HG03108 (cell line): ENCODE results near the gene SMC6.

ENCODE experiments used
- ATAC-seq: cut with Tn5 transposase; IDR thresholded peaks from one replicate; pipeline ENCODE4 v1.9.1; 2021; ENCODE audit warnings: moderate library complexity; ENCODE audit not compliant: unreplicated experiment

Gene SMC6

GRCh38 chr2:17652681-17653394 lies 100.8 kb downstream of the SMC6 start:
- no peak for ATAC-seq

- no peak for ATAC-seq
Observed at GRCh38 chr2:17649026-17649425, 104.6 kb downstream of the SMC6 start.

GRCh38 chr2:17648581-17648980 lies 105.0 kb downstream of the SMC6 start:
- no peak for ATAC-seq

- ATAC-seq = no peak
Observed at GRCh38 chr2:17646838-17647701, 106.5 kb downstream of the SMC6 start.

- peak; percentile 83 for ATAC-seq
Observed at GRCh38 chr2:17646081-17646554, 107.5 kb downstream of the SMC6 start.

- no peak for ATAC-seq
Observed at GRCh38 chr2:17644997-17645720, 108.5 kb downstream of the SMC6 start.

- ATAC-seq = no peak
Observed at GRCh38 chr2:17643031-17643615, 110.5 kb downstream of the SMC6 start.

- ATAC-seq = no peak
Observed at GRCh38 chr2:17640406-17640805, 113.2 kb downstream of the SMC6 start.

GRCh38 chr2:17638196-17638743 lies 115.3 kb downstream of the SMC6 start:
- ATAC-seq = no peak

GRCh38 chr2:17637131-17637906 lies 116.3 kb downstream of the SMC6 start:
- no peak for ATAC-seq

GRCh38 chr2:17636257-17636656 lies 117.4 kb downstream of the SMC6 start:
- ATAC-seq = no peak

- no peak for ATAC-seq
Observed at GRCh38 chr2:17634997-17635396, 118.6 kb downstream of the SMC6 start.

- no peak for ATAC-seq
Observed at GRCh38 chr2:17630089-17630488, 123.5 kb downstream of the SMC6 start.

- ATAC-seq = no peak
Observed at GRCh38 chr2:17628349-17629261, 125.0 kb downstream of the SMC6 start.

GRCh38 chr2:17627434-17627833 lies 126.2 kb downstream of the SMC6 start:
- no peak for ATAC-seq

GRCh38 chr2:17626986-17627385 lies 126.6 kb downstream of the SMC6 start:
- no peak for ATAC-seq

GRCh38 chr2:17625446-17625845 lies 128.2 kb downstream of the SMC6 start:
- ATAC-seq = no peak

- ATAC-seq = no peak
Observed at GRCh38 chr2:17621781-17622180, 131.8 kb downstream of the SMC6 start.

- ATAC-seq = no peak
Observed at GRCh38 chr2:17620841-17621240, 132.8 kb downstream of the SMC6 start.
